ELF-1 (cell line): ENCODE measurements around the gene CD163L1.
"Not testable (repeated sequence)": the region's sequence is repeated elsewhere in the genome, so short reads cannot be mapped to it uniquely, and the experiment has no call there.

Source experiments
- DNase-seq: peaks from one replicate; pipeline ENCODE4 v3.0.0-alpha.2; 2016; ENCODE audit warnings: low read depth, low spot score

Gene CD163L1

DNA sequence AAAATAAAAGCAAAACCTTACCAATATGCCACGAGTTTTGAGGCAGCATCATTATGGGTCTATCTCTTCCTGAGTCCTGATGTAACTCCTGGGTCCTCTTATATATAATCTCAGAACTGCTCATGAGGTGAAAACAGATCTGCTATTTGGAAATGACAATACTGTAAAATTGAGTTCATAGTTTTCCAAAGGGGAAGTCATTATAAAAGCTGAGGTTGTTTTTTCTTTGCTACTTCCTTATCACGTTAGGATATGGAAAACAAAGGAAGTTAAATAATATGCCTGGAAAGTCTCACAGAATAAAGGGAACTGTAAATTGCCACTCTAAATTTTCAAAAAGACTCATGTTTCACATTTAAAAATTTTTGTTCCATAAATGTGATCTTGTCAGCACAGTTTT is at the start of gene CD163L1:
Gene CD163L1, minus strand, starts transcription at position 78 of the 400 bp plus-strand sequence. Its CDS starts 26 bp downstream, at position 52.
- DNase-seq: no peak

DNA sequence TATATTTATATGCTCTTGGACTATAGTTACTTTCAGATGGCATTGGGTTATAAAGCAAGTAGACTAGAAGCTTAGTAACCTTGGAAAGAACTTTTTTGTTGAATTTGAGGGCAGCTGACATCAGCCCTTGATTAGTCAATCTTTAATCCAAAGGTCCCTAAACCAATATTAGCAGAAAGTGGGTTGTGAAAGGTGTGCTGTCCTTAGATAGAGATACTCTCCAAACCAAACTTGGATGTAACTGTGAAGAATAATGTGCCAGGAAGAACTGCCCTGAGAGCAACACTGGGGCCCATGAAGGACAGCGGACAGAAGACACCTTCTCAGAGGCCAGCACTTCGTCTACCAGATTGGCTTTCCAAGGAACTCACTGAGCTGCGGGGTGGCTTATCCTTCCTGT is 49.1 kb upstream of the CD163L1 start:
- DNase-seq: no peak

DNA sequence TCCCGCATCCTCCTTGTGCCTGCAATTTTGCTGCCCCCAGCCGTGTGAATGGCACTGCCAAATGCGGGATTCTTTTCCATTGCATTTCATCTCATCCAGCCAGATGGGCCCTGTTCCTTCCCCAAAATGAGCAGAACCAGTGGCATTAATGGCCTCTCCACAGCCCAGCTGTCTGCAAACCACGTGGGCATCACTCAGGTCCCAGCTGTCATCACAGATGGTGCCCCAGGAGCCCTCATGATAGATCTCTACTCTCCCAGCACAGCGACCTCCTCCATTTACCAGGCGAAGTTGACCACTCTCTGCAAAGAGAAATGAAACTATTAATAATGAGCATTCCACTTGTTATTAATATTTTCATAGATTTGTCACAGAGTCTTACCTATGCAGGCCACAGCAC is 42.6 kb upstream of the CD163L1 start:
- DNase-seq: no peak

DNA sequence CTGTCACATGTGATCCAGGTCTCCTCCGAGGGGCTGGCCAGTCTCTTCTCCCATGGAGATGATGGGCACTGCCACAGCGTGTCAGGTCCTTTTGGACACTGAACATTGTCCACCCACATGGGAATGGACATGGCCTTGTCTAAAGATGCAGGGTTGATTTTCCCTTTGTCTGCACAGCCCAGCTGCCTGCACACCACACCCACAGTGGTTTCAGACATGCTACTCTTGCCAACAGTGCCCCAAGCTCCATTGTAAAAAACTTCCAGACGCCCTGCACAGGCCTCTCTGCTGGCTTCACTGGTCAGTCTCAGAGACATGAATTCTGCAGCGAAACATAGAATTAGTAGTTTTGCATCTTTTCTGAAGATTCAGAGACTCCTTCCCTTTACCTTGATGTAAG is 41.1 kb upstream of the CD163L1 start:
- no peak for DNase-seq

DNA sequence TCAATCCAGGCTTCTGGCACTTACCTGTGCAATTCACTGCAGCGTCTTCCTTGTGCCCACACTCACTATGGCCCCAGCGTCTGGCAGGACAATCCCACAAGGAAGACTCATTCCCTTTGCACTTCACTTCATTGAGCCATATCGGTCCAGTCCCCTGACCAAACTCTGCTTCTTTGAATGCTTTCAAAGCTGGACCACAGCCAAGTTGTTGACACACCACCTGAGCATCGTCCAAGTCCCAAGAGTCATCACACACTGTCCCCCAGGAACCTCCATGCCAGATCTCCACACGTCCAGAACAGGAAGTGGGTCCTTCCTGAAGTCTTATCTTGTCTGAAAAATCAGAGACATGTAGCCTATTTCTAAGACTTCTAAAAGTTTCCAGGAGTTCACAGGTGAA is 39.4 kb upstream of the CD163L1 start:
- no peak for DNase-seq

DNA sequence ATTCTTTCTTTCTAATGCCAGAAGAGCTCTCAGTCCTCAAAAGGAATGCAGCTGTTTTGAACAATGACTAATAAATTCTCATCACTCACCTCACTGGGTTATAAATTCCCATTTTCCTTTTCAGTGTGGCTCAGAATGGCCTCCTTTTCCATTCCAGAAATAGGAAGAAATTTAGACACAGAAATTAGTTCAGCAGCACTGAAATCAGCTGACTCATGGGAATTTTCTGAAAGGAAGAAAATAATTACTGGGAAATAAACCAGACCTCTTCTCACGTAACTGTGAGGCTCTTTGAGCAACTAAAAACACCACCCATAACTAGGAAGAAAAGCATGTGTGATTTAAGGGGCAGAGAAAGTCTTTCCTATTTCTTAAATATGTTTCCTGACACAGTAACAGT is 35.8 kb upstream of the CD163L1 start:
- no peak for DNase-seq

DNA sequence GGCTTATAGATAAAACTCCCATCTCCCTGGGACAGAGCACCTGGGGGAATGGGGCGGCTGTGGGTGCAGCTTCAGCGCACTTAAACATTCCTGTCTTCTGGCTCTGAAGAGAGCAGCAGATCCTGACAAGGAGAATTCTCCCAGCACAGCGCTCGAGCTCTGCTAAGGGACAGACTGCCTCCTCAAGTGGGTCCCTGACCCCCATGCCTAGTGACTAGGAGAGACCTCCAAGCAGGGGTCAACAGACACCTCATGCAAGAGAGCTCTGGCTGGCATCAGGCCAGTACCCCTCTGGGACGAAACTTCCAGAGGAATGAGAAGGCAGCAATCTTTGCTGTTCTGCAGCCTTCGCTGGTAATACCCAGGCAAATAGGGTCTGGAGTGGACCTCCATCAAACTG is 28.1 kb upstream of the CD163L1 start:
- DNase-seq: no peak

DNA sequence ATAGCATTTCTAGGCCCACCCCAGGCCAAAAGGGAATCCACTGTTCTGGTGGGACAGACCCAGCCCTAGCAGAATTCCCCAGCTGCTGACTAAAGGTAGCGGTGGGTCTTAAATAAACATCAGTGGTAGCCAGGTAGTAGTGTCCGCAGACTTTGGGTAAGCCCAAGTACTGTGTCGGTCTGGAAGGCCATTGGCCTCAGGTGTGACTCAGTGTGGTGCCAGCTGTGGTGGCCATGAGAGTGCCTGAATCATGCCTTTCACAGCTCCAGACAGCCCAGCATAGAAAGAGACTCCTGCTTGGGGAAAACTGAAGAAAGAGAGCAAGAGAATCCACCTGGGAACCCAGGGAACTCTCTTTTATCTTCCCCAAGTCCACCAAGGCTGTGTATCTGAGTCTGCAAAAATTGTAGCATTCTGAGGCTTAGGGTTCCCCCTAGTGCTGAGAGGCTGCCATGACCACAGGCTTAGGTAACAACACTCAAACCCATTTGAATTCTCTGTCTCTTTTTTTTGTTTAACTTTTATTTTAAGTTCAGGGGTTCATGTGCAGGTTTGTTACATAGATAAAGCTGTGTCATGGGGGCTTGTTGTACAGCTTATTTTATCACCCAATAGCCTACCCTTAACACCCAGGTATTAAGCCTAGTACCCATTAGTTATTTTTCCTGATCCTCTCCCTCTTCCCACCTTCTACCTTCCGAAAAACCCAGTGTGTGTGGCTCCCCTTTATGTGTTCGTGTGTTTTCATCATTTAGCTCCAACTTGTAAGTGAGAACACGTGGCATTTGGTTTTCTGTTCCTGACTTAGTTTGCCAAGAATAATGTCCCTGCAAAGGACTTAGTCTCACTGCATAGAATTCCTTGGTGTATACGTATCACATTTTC is 16.7 kb upstream of the CD163L1 start:
- peak; percentile 68 for DNase-seq

DNA sequence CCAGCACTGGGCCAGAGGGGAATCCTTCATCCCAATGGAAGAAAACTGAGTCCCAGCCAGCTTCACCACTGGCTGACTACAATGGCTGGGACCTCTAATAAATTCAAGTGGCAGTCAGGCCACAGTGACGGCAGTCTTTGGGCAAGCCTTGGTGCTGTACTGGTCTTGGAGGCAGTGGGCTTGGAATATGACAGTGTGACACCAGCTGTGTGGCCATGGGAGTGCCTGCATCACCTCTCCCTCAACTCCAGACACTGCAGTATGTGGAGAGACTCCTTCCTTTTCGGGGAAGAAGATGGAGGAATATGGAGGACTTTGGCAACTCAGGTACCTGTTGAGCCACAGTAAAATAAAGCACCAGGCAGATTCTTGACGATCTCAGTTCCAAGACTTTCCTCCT is 16.0 kb upstream of the CD163L1 start:
- DNase-seq: no peak

DNA sequence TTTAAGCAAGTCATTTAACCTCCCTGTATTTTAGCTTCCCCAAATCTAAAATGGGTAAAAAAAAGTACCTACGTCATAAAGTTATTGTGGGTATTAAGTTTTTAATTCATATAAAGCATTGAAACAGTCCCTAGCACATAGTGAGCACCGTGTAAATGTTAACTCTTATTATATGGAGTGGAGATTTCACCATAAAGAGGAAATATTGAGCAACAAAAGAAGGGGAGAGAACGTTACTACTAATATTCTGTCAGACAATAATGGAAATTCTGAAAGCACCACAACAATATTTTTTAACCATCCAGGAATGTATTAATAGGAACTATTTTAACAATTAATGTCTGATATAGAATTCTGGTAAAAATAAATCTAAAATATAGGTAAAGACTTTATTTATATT is 7.8 kb upstream of the CD163L1 start:
- DNase-seq: no peak

DNA sequence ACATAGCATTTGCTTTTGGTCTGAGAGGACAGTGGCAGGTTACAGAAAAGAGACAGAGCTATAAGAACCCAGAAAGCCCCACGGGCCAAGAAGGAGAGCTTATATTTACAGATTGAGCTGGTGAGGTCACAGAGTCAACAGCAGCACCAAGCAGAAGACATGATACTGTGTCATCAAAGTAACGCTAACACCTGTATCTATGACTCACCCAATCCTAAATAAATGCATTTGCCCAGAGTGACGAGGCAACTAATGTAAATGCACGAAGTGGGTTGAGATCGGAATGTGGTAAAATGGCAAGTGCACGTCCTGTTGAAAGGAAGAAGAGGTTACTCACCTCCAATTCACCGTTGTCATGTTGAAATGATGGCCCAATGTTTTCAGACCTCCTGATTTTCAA is 6.7 kb upstream of the CD163L1 start:
- DNase-seq: no peak

DNA sequence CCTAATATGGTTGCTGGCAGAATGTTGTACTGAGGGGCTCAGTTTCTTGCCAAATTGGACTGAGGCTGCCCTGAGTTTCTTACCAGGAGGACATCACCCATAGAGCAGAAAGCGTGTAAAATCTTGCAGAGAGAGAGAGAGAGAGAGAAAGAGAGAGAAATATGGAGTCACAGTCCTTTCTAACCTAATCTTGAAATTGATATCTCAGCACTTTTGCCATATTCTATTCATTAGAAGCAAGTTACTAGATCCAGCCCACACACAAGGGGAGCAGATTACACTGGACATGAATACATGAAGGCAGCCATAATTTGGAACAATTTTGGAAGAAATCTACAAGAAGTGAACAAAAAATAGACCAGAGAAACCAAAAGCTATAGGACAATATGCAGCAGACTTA is 4.1 kb upstream of the CD163L1 start:
- no peak for DNase-seq

DNA sequence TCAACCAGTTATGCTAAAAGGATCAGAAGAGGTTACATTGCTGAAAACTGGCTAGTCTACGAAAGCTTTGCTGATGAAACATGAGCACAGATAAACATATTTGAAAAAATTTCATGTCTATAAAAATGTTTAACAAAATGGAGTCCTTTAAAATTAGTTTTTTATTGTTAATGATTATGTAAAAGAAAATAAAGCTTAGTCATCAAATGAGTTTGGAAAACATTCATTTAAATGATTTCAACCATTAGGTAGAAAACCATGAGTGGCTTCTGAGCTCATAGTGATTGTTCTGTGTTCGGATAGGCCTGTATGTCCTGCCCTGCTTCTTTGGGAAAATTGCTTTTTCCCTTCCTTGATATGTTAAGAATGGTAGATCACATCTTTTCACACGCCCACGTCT is 584 bp upstream of the CD163L1 start:
- no peak for DNase-seq

DNA sequence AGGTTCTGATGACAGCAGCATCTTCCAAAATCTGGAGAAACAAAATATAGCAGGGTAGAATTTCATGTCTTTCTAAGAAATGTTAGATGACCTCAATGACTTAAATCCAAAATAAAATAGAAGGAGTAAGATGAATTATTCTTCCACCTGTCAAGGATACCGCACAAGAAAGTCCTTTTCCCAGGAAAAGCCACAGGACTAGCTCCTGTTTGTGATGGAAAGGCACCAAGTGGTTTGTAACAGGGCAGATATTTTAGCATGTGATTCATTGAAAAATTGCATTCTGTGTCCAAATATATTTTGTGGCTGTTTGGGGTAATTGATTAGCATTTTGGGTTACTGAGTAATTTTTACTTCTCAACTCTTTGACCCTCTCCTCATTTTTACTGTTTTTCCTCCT is 2.7 kb downstream of the CD163L1 start:
- no peak for DNase-seq

DNA sequence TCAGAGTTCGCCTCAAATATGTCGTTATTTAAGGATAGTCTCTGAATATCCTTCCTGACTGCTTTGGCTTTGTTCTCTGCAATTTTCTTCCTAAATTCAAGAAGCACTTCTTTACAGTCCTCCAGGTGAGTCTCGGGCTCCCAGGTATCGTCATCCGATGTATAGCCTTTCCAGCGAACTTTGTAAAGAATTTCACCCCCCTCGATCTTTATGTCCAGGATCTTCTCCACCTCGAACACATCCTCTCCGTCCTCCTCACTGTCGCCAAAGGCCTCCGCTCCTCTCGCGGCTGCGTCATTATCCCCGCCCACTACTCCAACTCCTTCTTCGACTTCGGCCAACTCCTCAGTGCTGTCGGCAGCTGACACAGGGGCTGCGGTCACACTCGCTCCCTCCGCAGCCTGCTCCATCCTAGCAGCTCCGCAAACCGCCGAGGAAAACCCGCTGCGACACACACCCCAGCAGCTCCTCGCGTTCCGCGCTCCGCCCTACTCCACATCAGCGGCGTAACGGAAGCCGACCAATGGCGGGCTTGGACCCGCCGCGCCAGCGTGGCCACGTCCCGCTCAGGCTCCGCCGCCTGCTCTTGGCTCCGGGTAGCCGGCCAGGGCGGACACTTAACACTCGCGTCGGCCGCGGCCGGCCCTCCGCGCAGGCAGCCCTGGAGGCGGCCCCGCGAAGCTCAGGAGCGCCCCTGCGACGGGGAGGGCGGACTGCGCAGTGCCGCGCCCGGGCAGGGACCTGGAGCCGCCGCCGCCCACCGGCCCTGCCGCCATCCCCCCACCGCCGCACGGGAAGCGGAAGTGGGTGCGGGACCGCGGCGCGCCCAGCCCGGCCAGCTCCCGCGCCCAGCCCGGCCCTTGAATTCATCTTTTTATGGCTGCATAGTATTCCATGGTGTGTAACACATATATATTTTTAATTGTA is 4.1 kb downstream of the CD163L1 start:
- DNase-seq: peak; percentile 89

DNA sequence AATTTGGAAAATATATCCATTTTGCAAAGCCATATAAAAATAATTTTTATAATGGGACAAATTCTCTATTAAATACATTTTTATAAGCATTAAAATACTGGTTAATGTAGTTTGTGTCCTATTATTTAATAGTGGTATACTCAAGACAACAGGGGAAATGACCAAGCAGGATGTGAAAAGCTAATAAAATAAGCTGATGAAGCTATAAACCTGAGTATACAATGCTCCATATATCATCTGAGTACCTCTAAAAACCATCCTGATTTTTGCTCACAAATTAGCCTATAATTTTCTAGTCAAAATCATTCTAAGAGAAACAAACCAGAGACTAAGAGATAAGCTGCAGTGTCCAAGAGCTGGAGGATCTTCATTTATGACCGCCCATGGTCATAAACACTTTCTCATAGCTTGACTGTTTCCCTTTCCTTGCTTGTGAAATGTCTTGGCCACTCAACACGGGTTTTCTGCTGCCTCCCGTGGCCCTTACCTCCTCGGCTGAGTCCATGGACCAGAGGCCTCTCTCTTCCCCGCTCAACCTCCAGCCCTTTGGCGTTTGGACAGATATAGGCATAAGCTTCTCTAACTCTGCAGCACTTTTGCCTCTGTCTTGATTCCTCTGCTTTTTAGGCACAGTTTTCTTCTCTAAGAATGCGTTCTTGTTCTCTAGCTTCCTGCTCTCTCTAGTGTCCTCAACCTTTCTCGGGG is 5.5 kb downstream of the CD163L1 start:
- DNase-seq: not testable (repeated sequence)

DNA sequence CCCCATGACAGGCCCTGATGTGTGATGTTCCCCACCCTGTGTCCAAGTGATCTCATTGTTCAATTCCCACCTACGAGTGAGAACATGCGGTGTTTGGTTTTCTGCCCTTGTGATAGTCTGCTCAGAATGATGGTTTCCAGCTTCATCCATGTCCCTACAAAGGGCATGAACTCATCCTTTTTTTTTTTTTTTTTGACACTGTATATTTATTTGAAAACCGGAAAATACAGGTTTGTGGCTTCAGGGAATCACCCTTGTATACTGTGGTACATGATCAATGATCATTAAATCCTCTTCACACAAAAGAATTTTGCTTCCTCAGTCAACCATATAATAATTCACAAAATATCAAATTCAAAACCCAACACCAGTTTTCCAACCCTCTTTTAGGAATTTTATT is 6.5 kb downstream of the CD163L1 start:
- not testable (repeated sequence) for DNase-seq

DNA sequence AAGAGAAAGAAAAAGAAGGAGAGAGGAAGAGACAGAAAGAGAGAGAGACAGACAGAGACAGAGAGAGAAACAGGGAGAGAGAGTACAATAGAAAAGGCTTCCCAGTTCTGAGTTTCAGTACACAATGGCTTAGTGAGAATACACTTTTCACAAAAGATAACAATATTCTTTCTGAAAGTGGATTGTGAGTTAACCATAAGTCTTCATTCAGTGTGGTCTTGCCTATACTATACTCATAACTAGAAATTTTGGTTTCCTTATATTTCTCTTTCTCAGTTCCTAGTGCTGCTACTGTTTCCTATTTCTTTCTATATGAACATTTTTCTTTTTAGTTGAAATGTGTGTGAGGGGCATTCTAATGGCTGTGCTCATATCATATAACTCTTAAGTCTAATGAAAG is 9.3 kb downstream of the CD163L1 start:
- no peak for DNase-seq

DNA sequence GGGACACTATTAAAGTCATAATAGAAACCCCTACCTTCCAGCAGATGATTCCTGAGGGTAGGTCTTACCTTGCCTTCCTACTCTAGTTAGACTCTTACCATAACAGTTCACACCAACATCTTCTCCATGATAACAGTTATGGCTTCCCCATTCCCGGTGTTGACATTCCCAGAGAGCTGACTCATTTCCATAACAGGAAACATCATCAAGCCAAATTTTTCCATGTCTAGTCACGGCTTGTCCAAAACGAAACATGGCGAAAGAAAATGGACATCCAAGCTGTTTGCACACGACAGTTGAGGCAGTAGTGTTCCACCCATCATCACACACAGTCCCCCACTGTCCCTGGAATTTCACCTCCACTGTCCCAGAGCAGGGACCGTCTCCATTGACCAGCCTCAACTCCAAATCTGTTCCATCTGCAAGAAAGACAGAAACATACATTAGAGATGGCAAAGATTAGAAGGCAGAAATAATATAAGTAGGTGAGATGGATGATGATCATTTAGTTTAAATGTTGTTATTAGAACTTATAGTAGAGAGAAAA is 10.6 kb downstream of the CD163L1 start:
- DNase-seq: no peak

DNA sequence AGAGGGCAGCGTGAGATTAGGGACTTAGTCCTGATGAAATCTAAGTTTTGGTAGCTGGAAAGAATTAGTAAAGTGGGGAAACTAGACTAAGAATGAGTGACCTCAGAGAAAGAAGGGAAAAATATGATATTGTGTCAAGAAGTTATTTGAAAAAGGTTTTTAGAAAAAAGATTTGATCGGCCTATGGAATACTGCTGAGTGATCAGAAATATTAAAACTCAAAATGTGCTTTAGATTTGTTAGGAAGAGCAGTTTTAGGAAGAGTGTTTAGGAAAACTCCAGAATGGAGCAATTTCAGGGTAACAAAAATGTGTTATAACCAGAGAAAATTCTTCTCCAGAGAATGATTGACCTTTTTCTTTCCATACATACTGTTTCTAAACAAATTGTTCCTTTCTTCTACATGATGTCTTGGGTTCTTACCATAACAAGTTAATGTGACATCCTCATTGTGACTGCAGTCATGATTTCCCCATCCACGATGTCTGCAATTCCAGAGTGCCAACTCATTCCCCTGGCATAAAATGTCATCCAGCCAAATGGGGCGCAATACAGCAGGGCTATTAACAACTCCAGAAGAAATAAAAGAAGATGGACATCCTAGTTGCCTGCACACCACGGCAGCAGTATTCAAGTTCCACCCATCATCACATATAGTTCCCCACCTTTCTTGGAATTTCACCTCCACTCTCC is 11.8 kb downstream of the CD163L1 start:
- no peak for DNase-seq

DNA sequence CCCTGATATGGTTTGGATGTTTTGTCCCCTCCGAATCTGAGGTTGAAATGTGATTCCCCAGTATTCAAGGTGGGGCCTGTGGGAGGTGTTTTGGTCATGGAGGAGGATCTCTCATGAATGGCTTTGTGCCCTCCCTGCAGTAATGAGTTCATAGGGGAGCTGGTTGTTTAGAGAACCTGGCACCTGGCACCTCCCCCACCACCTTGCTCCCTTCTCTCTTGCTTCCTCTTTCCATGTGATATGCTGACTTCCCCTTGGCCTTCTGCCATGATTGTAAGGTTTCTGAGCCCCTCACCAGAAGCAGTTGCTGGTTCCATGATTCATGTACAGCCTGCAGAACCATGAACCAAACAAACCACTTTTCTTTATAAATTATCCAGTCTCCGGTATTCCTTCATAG is 32.6 kb downstream of the CD163L1 start:
- no peak for DNase-seq
